Natural killer cell (primary cell): ENCODE results near the gene RGS2. TPM values are rescaled to one million over a fixed set of nuclear protein-coding genes. Genes with fewer than 3 reads are reported as not detected.

Experiments
- ATAC-seq, 3 donors: fragments of 150-1000 bp in 2 of 3; fragments of 200-7000 bp in 1 of 3; cut with Tn5 transposase; 1 replicate in 1 of 3; 2 replicates in 2 of 3; pipeline ENCODE4 v1.10.0; 2021; ENCODE audit warnings: mild to moderate bottlenecking in 2 of 3, moderate library complexity in 2 of 3
- DNase-seq, 2 donors: peaks; one replicate each; pipeline versions ENCODE4 v3.0.0 to v3.0.0-alpha.2; 2013 to 2021; ENCODE audit warnings: mixed read lengths in 1 of 2
- H3K27ac ChIP-seq: one replicate; pipeline ENCODE4 v1.5.1; 2013; ENCODE audit warnings: mild to moderate bottlenecking, low read length
- H3K27me3 ChIP-seq: one replicate; pipeline ENCODE4 v1.6.1; 2013; ENCODE audit warnings: low read length; ENCODE audit not compliant: control insufficient read depth, insufficient read depth
- H3K36me3 ChIP-seq: one replicate; pipeline ENCODE4 v1.6.1; 2013; ENCODE audit warnings: low read length; ENCODE audit not compliant: control insufficient read depth, insufficient read depth
- H3K4me1 ChIP-seq: one replicate; pipeline ENCODE4 v1.6.1; 2013; ENCODE audit warnings: low read length; ENCODE audit not compliant: control insufficient read depth, insufficient read depth
- H3K4me3 ChIP-seq: one replicate; pipeline ENCODE4 v1.5.1; 2013; ENCODE audit warnings: low read length
- H3K9me3 ChIP-seq: one replicate; pipeline ENCODE4 v1.6.1; 2013; ENCODE audit warnings: low read length; ENCODE audit not compliant: control insufficient read depth, insufficient read depth
- H3K27ac Mint-ChIP-seq, 2 donors: one replicate each; pipeline ENCODE4 v1.8.0; 2022; ENCODE audit warnings: mild to moderate bottlenecking in 2 of 2, mixed read lengths in 2 of 2, moderate library complexity in 1 of 2
- H3K27me3 Mint-ChIP-seq, 2 donors: one replicate each; pipeline ENCODE4 v1.8.0; 2022; ENCODE audit warnings: low read depth in 2 of 2, mixed read lengths in 2 of 2
- H3K36me3 Mint-ChIP-seq: one replicate; pipeline ENCODE4 v1.8.0; 2022; ENCODE audit warnings: mixed read lengths
- H3K4me1 Mint-ChIP-seq, 2 donors: one replicate each; pipeline ENCODE4 v1.8.0; 2022; ENCODE audit warnings: mixed read lengths in 2 of 2
- H3K4me3 Mint-ChIP-seq: one replicate; pipeline ENCODE4 v1.8.0; 2022; ENCODE audit warnings: mild to moderate bottlenecking, moderate library complexity, mixed read lengths
- H3K9me3 Mint-ChIP-seq, 2 donors: one replicate each; pipeline ENCODE4 v1.8.0; 2022; ENCODE audit warnings: mixed read lengths in 2 of 2
- CTCF ChIP-seq: fragments of 200-600 bp; IDR thresholded peaks from one replicate; pipeline ENCODE4 v1.8.0; 2022; ENCODE audit warnings: antibody characterized with exemption
- WGBS: methylation state at CpG from one replicate; pipeline ENCODE4 v1.1.7; 2013; ENCODE audit warnings: missing lambda C conversion rate; ENCODE audit not compliant: insufficient coverage; 5-methylcytosine and 5-hydroxymethylcytosine counted together
- intact Hi-C: fragments of 100-400 bp; cut with micrococcal nuclease; formaldehyde crosslinking; loops from one replicate; pipeline ENCODE4 v1.14.2; 2022
- total RNA-seq, 4 donors: library from RNA; stranded (reverse); fragments of 120-200 nt in 1 of 4; gene quantifications; one replicate each; pipeline versions ENCODE4 v1.2.3 to v1.2.4, GENCODE V29; 2013 to 2022

RGS2 gene
- total RNA-seq, 3 donors from 2014 or later (not counting 1 experiment from before 2014, with no cell fraction given): 117 to 268 (median 154) TPM

DNA sequence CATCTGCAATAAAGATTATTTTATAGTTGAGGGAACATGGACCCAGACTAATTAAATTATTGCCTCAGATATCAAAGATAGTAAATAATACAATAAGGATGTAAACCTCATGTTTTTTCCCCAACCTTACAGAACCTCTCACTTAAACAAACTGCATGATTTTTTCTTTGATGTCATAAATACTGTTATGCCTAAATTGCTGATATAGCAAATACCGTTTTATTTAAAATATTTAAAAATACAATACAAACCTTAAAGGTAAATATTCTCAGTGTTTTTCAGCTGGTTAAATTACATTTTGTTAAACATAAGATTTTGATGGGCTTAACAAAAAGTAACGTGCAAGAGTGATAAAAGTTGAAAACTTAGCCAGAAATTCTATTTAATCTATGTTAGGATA is 24.4 kb upstream of the RGS2 start:
- ATAC-seq (no peak), DNase-seq (no peak)
- Mint-ChIP-seq H3K4me3 (no peak overlapping the region), H3K9me3 (no peaks in the 10 kb centered on the region), H3K4me1 (no peaks in the 10 kb centered on the region), H3K27ac (no peak overlapping the region), H3K27me3 (peaks cover 20 to 36% of the 10 kb centered on the region in 2 donors), H3K36me3 (no peaks in the 10 kb centered on the region)
- no peak for TF ChIP-seq CTCF
- intact Hi-C loops: no loop called here
- no peak overlapping the region for H3K27ac ChIP-seq
- H3K36me3 ChIP-seq: no peaks in the 10 kb centered on the region
- H3K4me1 ChIP-seq: no peaks in the 10 kb centered on the region
- H3K27me3 ChIP-seq: no peaks in the 10 kb centered on the region
- no CpG with 5 or more reads among the region's 2 CpGs for WGBS
- no peak overlapping the region for H3K4me3 ChIP-seq
- H3K9me3 ChIP-seq: no peaks in the 10 kb centered on the region

- H3K4me3 Mint-ChIP-seq: no peak overlapping the region
- no peaks in the 10 kb centered on the region for H3K4me1 ChIP-seq
- peaks cover 21 to 26% of the 10 kb centered on the region in 2 donors for H3K27me3 Mint-ChIP-seq
- intact Hi-C loops: no loop called here
- ATAC-seq (no peak), DNase-seq (no peak)
- no peak overlapping the region for H3K27ac ChIP-seq
- TF ChIP-seq CTCF: no peak
- H3K9me3 Mint-ChIP-seq: no peaks in the 10 kb centered on the region
- no peak overlapping the region for H3K4me3 ChIP-seq
- no peaks in the 10 kb centered on the region for H3K27me3 ChIP-seq
- no peaks in the 10 kb centered on the region for H3K36me3 ChIP-seq
- no peaks in the 10 kb centered on the region for H3K36me3 Mint-ChIP-seq
- no peak overlapping the region for H3K27ac Mint-ChIP-seq
- H3K9me3 ChIP-seq: no peaks in the 10 kb centered on the region
- WGBS: no CpG with 5 or more reads among the region's 4 CpGs
- no peaks in the 10 kb centered on the region for H3K4me1 Mint-ChIP-seq
Observed at GRCh38 chr1:192786576-192786975, 22.3 kb upstream of the RGS2 start.

DNA sequence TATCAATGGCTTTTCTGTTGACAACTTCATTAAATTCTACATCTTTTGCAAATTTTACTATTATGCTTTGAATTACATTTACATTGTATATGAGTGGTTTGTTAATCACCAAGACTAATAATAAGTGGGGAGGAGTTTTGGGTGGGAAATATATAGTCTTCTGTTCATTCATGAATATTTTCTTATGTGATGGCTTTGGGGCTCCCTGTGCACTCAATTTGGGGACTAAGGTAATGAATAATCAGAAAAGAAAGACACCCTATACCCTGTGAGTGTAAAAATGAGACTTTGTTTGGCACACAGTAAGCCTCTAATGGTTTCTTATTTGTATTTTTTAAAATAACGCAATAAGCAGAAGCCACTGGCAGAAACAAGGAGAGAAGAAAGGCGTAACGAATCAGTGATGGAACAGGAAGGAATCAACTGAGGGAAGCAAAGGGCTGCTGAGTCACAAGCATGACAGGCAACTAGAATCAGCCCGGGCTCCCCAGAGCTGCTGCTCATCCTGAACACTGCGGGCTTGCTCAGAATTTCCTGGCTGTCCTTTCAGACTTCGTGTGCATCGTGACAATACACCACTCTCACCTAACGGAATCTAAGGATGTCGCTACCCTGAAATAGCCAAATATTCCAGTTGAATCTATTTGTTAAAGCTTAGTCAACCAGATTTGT is 20.8 kb upstream of the RGS2 start:
- Mint-ChIP-seq H3K36me3 (no peaks in the 10 kb centered on the region), H3K4me1 (no peaks in the 10 kb centered on the region), H3K9me3 (no peaks in the 10 kb centered on the region), H3K27ac (no peak overlapping the region), H3K27me3 (peaks cover 16 to 24% of the 10 kb centered on the region in 2 donors), H3K4me3 (no peak overlapping the region)
- 68% methylated on average over 9 of the region's 9 CpGs for WGBS
- no peak overlapping the region for H3K27ac ChIP-seq
- no peaks in the 10 kb centered on the region for H3K36me3 ChIP-seq
- TF ChIP-seq CTCF: no peak
- no peaks in the 10 kb centered on the region for H3K4me1 ChIP-seq
- intact Hi-C loops: no loop called here
- no peak for ATAC-seq
- no peak overlapping the region for H3K4me3 ChIP-seq
- no peaks in the 10 kb centered on the region for H3K9me3 ChIP-seq
- H3K27me3 ChIP-seq: no peaks in the 10 kb centered on the region
- no peak for DNase-seq

DNA sequence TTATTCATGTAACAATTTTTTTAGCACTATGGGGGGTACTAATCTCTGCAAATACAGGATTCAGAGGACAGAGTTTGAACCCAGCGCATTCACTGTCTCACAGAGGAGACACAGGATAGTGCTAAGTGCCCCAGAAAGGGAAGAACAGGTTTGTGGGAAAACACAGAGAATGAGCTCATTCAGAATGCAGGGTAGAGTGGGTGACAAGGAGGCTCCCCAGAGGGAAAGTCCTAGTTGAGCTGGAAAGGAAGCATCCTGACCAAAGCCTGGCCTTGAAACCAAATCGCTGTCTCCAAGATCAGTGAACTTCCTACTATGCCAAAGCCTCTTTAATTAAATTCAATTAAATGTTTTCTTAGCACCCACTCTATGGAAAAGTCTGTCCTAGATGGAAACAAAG is 19.0 kb upstream of the RGS2 start:
- H3K27ac ChIP-seq: no peak overlapping the region
- TF ChIP-seq CTCF: no peak
- intact Hi-C loops: no loop called here
- no peaks in the 10 kb centered on the region for H3K9me3 ChIP-seq
- Mint-ChIP-seq H3K27ac (no peak overlapping the region), H3K4me3 (no peak overlapping the region), H3K9me3 (no peaks in the 10 kb centered on the region), H3K27me3 (peaks cover 12 to 22% of the 10 kb centered on the region in 2 donors), H3K36me3 (no peaks in the 10 kb centered on the region), H3K4me1 (no peaks in the 10 kb centered on the region)
- H3K4me3 ChIP-seq: no peak overlapping the region
- no peaks in the 10 kb centered on the region for H3K27me3 ChIP-seq
- WGBS: 100% methylated on average over 2 of the region's 2 CpGs
- H3K4me1 ChIP-seq: no peaks in the 10 kb centered on the region
- no peaks in the 10 kb centered on the region for H3K36me3 ChIP-seq
- DNase-seq (no peak), ATAC-seq (no peak)
